GM21360 (cell line): ENCODE measurements around the gene OR2L13.
A peak's percentile ranks its signal among the peaks of the same experiment; 100 is the strongest.
"Not testable (repeated sequence)": the region's sequence is repeated elsewhere in the genome, so short reads cannot be mapped to it uniquely, and the experiment has no call there.

Experiments
- ATAC-seq: cut with Tn5 transposase; IDR thresholded peaks from one replicate; pipeline ENCODE4 v1.9.1; 2021; ENCODE audit warnings: mild to moderate bottlenecking, moderate library complexity; ENCODE audit not compliant: unreplicated experiment

OR2L13 gene, protein sequence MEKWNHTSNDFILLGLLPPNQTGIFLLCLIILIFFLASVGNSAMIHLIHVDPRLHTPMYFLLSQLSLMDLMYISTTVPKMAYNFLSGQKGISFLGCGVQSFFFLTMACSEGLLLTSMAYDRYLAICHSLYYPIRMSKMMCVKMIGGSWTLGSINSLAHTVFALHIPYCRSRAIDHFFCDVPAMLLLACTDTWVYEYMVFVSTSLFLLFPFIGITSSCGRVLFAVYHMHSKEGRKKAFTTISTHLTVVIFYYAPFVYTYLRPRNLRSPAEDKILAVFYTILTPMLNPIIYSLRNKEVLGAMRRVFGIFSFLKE

DNA sequence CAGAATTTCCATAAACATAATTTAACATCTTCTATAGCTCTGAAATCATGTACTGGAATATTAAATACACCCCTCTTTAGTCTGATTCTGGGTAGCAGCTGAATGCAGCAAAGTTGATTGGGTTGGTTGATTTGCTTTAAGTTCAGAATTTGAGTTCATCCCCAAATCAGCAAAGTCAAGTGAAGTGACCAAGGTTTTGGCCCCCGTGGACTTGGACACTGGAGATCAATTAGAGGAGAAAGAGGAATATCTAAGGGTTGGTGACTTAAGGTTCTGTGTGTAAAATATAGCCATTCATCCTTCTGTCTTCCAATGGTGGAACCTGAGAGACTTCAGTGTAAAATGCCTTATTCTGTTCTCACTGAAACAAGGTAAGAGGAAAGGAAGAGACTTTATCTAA lies at the start of gene OR2L13:
TSS of gene OR2L13 (plus strand) at position 301 of the 400 bp plus-strand sequence. CDS start 4,192 bp downstream, outside the sequence.
- ATAC-seq: no peak

DNA sequence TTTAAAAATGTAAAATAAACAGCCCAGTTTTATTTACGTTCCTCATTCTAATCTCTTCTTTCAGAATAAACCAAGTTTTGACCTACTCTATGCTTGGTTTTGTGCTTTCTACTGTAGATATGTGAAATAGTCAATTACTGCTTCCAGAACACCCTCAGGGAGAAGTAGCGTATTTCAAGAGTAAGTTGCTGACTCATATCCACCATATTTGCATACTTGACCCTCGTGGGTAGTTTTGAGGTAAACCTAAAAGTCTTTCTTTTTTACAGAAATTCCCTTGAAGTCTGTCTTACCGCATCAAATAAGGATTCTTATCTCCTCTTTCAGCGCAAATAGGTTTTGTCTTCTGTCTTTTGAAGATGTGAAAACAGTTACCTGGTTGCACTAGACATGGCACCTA lies 49.8 kb upstream of the OR2L13 start:
- peak; percentile 73 for ATAC-seq

DNA sequence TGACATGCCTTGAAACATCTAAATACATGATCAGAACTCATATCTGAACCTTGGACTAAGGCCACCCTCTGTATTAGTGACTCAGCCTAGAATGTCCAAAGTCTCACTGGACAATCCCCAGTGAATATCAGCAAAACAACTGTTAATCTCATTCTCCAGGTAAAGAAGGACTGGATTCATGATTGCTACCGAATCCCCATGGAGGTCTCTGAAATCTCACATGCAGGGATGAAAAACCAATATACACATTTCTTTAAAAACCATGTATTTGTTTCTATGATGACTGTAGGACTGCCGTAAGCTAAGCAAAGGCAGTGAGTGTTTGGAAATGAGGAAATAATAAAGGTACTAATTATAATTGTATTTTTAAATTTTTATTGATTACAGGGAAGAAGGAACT lies 48.4 kb upstream of the OR2L13 start, which contains the start of gene OR2L3:
TSS of gene OR2L3 (plus strand) at position 301 of the 400 bp plus-strand sequence. CDS start 13,846 bp downstream, outside the sequence.
- no peak for ATAC-seq

GRCh38 chr1:248047008-248047407 lies 48.0 kb upstream of the OR2L13 start:
- ATAC-seq: no peak

DNA sequence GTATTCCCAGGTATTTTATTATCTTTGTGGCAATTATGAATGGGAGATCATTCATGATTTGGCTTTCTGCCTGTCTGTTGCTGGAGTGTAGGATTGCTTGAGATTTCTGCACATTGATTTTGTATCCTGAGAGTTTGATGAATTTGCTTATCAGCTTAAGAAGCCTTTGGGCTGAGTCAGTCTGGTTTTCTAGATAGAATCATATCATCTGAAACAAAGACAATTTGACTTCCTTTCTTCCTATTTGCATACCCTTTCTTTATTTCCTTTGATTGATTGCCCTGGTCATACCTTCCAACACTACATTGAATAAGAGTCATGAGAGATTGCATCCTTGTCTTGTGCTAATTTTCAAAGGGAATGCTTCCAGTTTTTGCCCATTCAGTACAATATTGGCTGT lies 40.3 kb upstream of the OR2L13 start:
- no peak for ATAC-seq

DNA sequence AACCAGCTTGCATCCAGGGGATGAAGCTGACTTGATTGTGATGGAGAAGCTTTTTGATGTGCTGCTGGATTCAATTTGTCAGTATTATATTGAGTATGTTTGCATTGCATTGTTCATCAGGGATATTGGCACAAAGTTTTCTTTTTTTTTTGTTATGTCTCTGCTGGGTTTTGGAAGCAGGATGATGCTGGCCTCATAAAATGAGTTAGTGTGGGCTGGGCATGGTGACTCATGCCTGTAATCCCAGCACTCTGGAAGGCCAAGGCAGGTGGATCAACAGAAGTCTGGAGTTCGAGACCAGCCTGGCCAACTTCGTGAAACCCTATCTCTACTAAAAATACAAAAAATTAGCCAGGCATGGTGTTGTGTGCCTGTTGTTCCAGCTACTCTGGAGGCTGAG lies 39.7 kb upstream of the OR2L13 start:
- no peak for ATAC-seq

- no peak for ATAC-seq
These were observed 29.9 kb upstream of the OR2L13 start for GRCh38 chr1:248065071-248065470.

DNA sequence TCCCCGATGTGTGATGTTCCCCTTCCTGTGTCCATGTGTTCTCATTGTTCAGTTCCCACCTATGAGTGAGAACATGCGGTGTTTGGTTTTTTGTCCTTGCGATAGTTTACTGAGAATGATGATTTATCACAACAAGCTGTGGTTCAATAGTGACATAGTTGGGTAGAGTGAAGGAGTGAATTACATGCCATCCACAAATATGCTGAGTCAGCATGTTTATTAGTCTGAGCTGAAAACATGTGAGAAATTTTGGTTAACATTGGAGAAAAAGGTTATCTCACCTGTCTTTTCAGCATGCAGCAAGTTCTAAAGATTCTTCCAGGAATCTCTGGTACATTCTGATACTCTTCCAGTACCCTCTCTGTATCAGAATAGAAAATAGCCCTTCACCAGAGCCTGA lies 29.4 kb upstream of the OR2L13 start:
- ATAC-seq: no peak

DNA sequence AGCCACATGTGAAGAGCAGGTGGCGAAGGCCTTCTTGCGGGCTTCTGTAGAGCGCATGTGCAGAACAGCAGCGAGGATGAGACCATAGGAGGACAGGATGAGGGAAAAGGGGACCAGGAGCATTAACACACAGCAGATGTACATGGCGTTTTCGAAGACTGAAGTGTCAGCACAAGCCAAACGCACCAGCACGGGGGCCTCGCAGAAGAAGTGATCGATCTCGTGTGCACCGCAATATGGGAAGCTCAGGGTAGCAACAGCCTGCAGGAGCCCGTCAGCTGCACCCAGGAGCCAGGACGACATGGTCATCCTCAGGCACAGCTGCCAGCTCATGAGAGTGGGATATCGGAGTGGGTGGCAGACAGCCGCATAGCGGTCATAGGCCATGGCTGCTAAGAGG lies 11.1 kb upstream of the OR2L13 start:
- ATAC-seq: not testable (repeated sequence)

- ATAC-seq: no peak
These were observed 3.5 kb downstream of the OR2L13 start for GRCh38 chr1:248098529-248098928.

DNA sequence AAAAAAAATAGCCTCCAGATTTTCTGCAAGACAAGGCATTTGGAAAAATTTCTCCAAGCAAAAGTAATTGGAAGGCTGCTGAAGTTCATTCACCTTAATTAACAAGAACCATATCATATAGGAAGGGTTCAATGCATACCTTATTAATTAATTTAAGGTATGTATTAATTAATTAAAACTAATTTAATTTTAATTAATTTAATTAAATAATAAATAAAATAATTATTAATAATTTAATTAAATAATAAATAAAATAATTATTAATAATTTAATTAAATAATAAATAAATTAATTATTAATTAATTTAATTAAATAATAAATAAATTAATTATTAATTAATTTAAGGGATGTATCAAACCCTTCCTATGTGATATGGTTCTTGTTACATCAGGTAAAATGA lies 7.9 kb downstream of the OR2L13 start:
- no peak for ATAC-seq

GRCh38 chr1:248111157-248111556 lies 16.2 kb downstream of the OR2L13 start:
- no peak for ATAC-seq

DNA sequence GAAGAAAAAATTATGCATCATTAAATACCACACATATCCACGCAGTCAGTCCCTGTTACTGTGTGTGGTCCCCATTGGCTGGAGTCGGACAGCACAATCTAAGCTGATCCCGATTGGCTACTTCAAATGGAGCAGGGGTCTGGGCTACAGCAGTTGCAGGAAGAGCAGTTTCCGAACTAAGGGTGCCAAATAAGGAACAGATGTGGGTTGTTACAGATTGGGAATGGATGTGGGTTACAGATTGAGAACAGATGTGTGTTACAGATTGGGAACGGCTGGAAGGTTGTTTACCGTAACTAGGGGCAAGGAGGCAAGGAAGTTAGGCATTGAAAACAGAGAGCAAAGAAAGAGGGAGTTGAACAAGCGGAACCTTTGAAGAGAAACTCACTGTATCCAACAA lies 19.9 kb downstream of the OR2L13 start:
- ATAC-seq: no peak

- ATAC-seq: no peak
These were observed 32.7 kb downstream of the OR2L13 start for GRCh38 chr1:248127653-248128052.

DNA sequence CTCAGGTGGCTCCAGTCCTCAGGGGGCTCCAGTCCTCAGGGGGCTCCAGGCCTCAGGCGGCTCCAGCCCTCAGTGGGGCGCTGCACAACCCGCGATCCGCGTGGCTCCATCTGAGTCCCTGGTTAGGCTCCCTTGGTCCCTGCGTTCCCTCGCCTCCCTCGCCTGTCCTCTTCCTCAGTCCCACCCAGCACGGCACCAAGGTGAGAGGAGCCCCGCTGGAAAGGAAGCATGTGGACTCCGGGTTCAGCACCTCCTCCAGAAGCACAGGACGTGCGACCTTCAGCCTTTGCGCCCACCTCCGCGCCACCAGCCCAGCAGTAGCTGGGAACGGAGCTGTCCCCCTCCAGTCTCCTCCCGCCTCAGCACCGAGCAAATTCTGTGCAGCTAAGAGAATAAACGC lies 41.8 kb downstream of the OR2L13 start:
- ATAC-seq: no peak

DNA sequence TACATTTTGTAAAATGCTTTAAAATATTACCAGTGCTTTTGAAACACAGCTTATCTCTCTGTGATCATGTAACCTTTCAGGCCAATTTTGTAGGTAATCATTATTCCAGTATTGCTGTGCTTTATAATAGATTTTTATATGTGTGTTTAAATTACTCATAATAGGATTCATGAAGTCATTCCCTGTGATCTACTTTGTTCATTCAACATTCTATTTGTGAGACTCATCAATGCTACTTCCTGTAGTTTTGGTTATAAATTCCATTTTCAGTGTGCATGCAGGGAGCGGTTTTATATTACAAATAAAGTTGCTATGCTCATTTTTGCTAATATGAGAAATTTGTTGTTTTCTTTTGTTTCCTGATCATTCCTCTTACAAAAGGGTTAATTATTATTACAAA lies 45.9 kb downstream of the OR2L13 start:
- no peak for ATAC-seq

DNA sequence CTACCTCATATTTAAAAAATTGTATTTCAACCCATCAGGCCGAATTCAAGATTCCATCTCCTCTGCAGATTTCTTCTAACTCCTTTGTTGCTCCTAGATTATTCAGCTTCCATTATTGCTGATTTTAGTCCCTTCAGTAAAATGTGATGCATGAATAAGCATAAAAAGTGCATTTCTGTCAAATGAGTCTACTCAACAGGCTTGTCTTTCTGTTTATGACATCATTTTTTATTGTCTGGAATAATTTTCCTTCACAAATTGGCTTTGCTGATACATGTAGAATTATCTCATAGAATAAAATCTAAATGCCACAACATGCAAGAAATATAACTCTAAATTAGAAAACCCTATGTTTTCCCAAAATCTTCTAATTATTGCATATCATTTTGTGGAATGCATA lies 48.3 kb downstream of the OR2L13 start:
- no peak for ATAC-seq

DNA sequence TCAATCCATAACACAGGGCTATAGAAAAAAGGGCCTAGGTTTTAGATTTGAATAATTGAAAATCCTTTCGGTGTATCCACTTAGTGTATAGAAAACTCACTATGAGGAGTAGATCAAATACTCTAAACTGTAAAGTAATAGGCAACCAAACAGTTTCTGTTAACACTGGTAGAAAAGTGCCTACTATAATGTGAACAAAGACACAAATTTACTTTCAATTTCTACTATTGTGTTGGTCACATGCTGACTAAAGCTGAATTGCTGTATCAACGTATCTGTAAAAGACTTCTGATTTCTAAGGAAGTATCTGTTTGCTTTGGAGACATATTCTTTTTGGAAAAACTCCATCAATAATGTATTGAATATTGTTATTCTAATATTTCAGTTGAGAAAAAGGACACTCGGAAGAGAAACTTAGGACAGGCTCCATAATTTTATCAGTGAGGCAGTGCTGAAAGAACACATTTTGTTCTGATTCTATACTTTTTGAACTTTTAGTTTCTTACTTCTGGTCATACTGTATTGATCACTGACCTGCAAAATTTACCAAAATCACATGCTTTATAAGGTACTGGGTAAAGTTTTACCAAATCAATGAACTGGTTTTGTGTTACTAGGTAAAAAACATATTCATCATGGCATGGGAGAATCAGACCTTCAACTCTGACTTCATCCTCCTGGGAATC lies 49.7 kb downstream of the OR2L13 start, which contains the start of gene OR2M5:
TSS of gene OR2M5 (plus strand) at position 636 of the 686 bp plus-strand sequence. CDS start at position 636, 0 bp downstream.
- no peak for ATAC-seq
